Heart left ventricle (tissue), 16 donors: ENCODE measurements around the gene COL4A4. TPM values are rescaled to one million over a fixed set of nuclear protein-coding genes. Genes with fewer than 3 reads are reported as not detected.

ENCODE experiments used
- ATAC-seq, 4 donors: fragments of 200-7000 bp; cut with Tn5 transposase; one replicate each; pipeline ENCODE4 v1.9.1; 2020 to 2022; ENCODE audit warnings: moderate library complexity in 4 of 4, mild to moderate bottlenecking in 3 of 4, moderate number of reproducible peaks in 1 of 4
- DNase-seq, 5 donors: peaks; one replicate each; pipeline ENCODE4 v3.0.0-alpha.2; 2020
- H3K27ac ChIP-seq, 12 donors: fragments of 200-600 bp; sonication (generic) in 4 of 12; one replicate each; pipeline versions ENCODE4 v1.5.0 to v1.8.0; 2016 to 2022; ENCODE audit warnings: mild to moderate bottlenecking in 2 of 12
- H3K27me3 ChIP-seq, 9 donors: fragments of 200-600 bp; sonication (generic) in 2 of 9; one replicate each; pipeline versions ENCODE4 v1.5.1 to v1.8.0; 2016 to 2022; ENCODE audit warnings: mild to moderate bottlenecking in 3 of 9
- H3K36me3 ChIP-seq, 9 donors: fragments of 200-600 bp; sonication (generic) in 2 of 9; one replicate each; pipeline versions ENCODE4 v1.5.0 to v1.8.0; 2018 to 2022; ENCODE audit warnings: mild to moderate bottlenecking in 2 of 9
- H3K4me1 ChIP-seq, 12 donors: fragments of 200-600 bp; sonication (generic) in 4 of 12; one replicate each; pipeline versions ENCODE4 v1.5.0 to v1.8.0; 2016 to 2022; ENCODE audit warnings: mild to moderate bottlenecking in 3 of 12
- H3K4me3 ChIP-seq, 12 donors: fragments of 200-600 bp; sonication (generic) in 4 of 12; one replicate each; pipeline versions ENCODE4 v1.5.0 to v1.8.0; 2017 to 2022; ENCODE audit warnings: mild to moderate bottlenecking in 9 of 12, moderate library complexity in 4 of 12
- H3K9me3 ChIP-seq, 12 donors: fragments of 200-600 bp; sonication (generic) in 4 of 12; one replicate each; pipeline versions ENCODE4 v1.5.0 to v1.8.0; 2016 to 2022; ENCODE audit warnings: mild to moderate bottlenecking in 1 of 12
- POLR2A ChIP-seq, 2 donors: fragments of 450-650 bp; IDR thresholded peaks; one replicate each; pipeline ENCODE4 v1.6.1; 2017; ENCODE audit warnings: antibody characterized with exemption in 2 of 2, mild to moderate bottlenecking in 2 of 2, moderate library complexity in 2 of 2
- WGBS, 4 donors: extraction: QIAGEN DNeasy Blood & Tissue Kit in 2 of 4; methylation state at CpG; one replicate each; pipeline versions ENCODE4 v1.1.5 to v1.1.7; 2013 to 2018; 5-methylcytosine and 5-hydroxymethylcytosine counted together
- intact Hi-C, 10 donors: fragments of 100-400 bp; cut with DNase I; formaldehyde crosslinking; loops; one replicate each; pipeline versions ENCODE4 v1.11.1 to v1.14.2; 2022
- polyA plus RNA-seq, 2 donors: library from polyadenylated mRNA; stranded (reverse); fragments of 200-250 nt; gene quantifications; one replicate each; pipeline ENCODE4 v1.2.3, GENCODE V29; 2013
- total RNA-seq, 9 donors: library from RNA; depleted of rRNA in 2 of 9; stranded (reverse); fragments of >200 nt in 2 of 9; fragmentation: NEBNext Ultra II Directional in 3 of 9; extraction: Animal tissue kit (Norgen Biotek cat#: 25700) in 3 of 9; gene quantifications; one replicate each; pipeline versions ENCODE4 v1.1.0 to v1.2.4, GENCODE V29; 2016 to 2023
- TF ChIP-seq, protein P1 (sequence below), 12 donors: fragments of 200-600 bp; sonication (generic) in 4 of 12; IDR thresholded peaks; one replicate each; pipeline versions ENCODE4 v1.5.0 to v1.8.0; 2018 to 2022; ENCODE audit warnings: antibody characterized with exemption in 12 of 12, mild to moderate bottlenecking in 5 of 12
- donor health status: ischemic (EF 13 %, LVEDD 7.1; RV severe dilation, severe dysfunction).
- donor health status: healthy with polysubstance abuse.
- donor health status: DM: no; HTN: yes; CAD: no.
- donor health status: DM: no; HTN: no; CAD: no.
- donor health status: ischemic (EF 25% LVEDD 6.9; RV normal size, moderate dysfunction).
- donor health status: ischemic (EF 25% LVEDD 5.7; RV mildly dilated, moderate dysfunction).
- donor health status: healthy.
- donor health status: DM: yes; HTN: yes; CAD: no.
- donor health status: ischemic (EF 35%, LVEDD 5.7; RV mildly dilated, moderate dysfunction).
- donor health status: nonischemic (EF 11% LVEDD 7.7; RV severe dilation, severe dysfunction).
- donor health status: DM: yes; HTN: yes; CAD: no.
- donor health status: PGD.
- donor health status: ischemic (EF 29% LVEDD 5.4; RV normal size, mild dysfunction).
- donor health status: nonischemic (EF 23%, LVEDD 6.1; RV moderate dilation, normal function).

The COL4A4 gene
- total and polyA plus RNA-seq, 11 donors = 1.0 to 9.9 (median 3.4) TPM

- Histone ChIP-seq H3K4me1 (no peaks in the 10 kb centered on the region), H3K4me3 (no peak overlapping the region), H3K36me3 (peaks cover 0 to 68% (median 11%) of the 10 kb centered on the region in 9 donors), H3K27me3 (no peaks in the 10 kb centered on the region), H3K9me3 (no peaks in the 10 kb centered on the region), H3K27ac (no peak overlapping the region)
- WGBS, 4 donors = 67 to 79% (median 75%) methylated on average over 3 of the region's 3 CpGs
- ATAC-seq (no peak), DNase-seq (no peak)
- TF ChIP-seq, protein P1, sequence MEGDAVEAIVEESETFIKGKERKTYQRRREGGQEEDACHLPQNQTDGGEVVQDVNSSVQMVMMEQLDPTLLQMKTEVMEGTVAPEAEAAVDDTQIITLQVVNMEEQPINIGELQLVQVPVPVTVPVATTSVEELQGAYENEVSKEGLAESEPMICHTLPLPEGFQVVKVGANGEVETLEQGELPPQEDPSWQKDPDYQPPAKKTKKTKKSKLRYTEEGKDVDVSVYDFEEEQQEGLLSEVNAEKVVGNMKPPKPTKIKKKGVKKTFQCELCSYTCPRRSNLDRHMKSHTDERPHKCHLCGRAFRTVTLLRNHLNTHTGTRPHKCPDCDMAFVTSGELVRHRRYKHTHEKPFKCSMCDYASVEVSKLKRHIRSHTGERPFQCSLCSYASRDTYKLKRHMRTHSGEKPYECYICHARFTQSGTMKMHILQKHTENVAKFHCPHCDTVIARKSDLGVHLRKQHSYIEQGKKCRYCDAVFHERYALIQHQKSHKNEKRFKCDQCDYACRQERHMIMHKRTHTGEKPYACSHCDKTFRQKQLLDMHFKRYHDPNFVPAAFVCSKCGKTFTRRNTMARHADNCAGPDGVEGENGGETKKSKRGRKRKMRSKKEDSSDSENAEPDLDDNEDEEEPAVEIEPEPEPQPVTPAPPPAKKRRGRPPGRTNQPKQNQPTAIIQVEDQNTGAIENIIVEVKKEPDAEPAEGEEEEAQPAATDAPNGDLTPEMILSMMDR (IDR thresholded peaks at IDR 0.05) = no peak
- no peak for TF ChIP-seq POLR2A (IDR thresholded peaks at IDR 0.05)
- intact Hi-C loops = no loop called here
Measured at GRCh38 chr2:227057743-227058447, 106.1 kb downstream of the COL4A4 start.

DNA sequence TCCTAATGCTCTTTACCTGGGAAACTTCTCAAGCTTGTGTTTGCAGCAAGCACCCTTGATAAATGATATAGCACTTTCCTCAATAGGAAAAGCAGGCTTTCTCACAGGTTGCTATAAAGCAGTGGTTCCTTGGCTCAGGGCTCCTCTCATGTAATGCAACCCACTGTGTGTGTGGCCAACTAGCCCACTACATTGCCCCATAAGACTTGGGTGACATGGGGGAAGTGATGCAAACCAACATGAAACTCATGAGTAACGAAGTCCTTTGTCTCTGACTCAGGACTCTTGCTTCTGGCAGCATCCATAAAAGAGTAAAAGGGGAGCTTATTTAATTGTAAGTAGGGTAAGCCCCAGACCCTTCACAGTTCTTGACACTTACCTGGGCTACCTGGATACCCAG is 106.9 kb downstream of the COL4A4 start:
- H3K27me3 ChIP-seq = no peaks in the 10 kb centered on the region
- DNase-seq = no peak
- whole genome bisulfite sequencing, 4 donors = 57 to 88% (median 84%) methylated on average over 1 of the region's 1 CpG
- no peaks in the 10 kb centered on the region for H3K9me3 ChIP-seq
- no peak for ATAC-seq
- no peak for TF ChIP-seq POLR2A (IDR thresholded peaks at IDR 0.05)
- TF ChIP-seq, protein P1 (IDR thresholded peaks at IDR 0.05) = no peak
- no peaks in the 10 kb centered on the region for H3K4me1 ChIP-seq
- H3K4me3 ChIP-seq = no peak overlapping the region
- peaks cover 0 to 74% (median 11%) of the 10 kb centered on the region in 9 donors for H3K36me3 ChIP-seq
- intact Hi-C loops = no loop called here
- no peak overlapping the region for H3K27ac ChIP-seq

GRCh38 chr2:227054006-227054405 is 110.0 kb downstream of the COL4A4 start:
- peaks cover 0 to 89% (median 11%) of the 10 kb centered on the region in 9 donors for H3K36me3 ChIP-seq
- intact Hi-C loops = no loop called here
- no peak overlapping the region for H3K27ac ChIP-seq
- no peak overlapping the region for H3K4me3 ChIP-seq
- no peak for ATAC-seq
- WGBS, 4 donors = 38 to 48% (median 40%) methylated on average over 1 of the region's 1 CpG
- DNase-seq = no peak
- peaks cover 0 to 4% (median 0%) of the 10 kb centered on the region in 12 donors for H3K9me3 ChIP-seq
- no peaks in the 10 kb centered on the region for H3K4me1 ChIP-seq
- TF ChIP-seq POLR2A (IDR thresholded peaks at IDR 0.05) = no peak
- TF ChIP-seq, protein P1 (IDR thresholded peaks at IDR 0.05) = no peak
- H3K27me3 ChIP-seq = no peaks in the 10 kb centered on the region

DNA sequence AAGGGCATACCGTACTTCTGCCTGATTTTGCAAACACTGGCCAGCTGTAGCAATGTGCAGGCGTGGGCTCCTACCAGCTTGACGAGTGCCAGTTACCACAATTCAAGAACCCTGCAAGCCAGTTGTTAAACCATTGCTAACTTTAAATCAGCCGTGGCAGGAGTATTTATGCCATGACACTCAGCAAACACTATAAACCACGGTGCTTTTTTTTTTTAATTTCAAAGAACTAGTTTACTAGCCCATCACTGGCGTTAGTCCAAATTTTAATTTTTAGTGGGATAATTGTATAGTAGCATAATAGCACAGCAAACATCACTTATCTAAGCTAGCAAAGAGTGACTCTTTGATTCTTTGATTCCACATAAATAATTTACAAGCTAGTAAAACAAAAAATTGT is 111.1 kb downstream of the COL4A4 start:
- intact Hi-C loops = no loop called here
- Histone ChIP-seq H3K36me3 (peaks cover 0 to 86% (median 11%) of the 10 kb centered on the region in 9 donors), H3K4me1 (no peaks in the 10 kb centered on the region), H3K4me3 (no peak overlapping the region), H3K9me3 (peaks cover 0 to 6% (median 0%) of the 10 kb centered on the region in 12 donors), H3K27me3 (no peaks in the 10 kb centered on the region), H3K27ac (no peak overlapping the region)
- TF ChIP-seq POLR2A (IDR thresholded peaks at IDR 0.05) = no peak
- TF ChIP-seq, protein P1 (IDR thresholded peaks at IDR 0.05) = no peak
- WGBS, 4 donors = 37 to 65% (median 54%) methylated on average over 6 of the region's 6 CpGs
- DNase-seq (no peak), ATAC-seq (no peak)
